NCI-H2171 (cell line): Measurements from ENCODE around the gene MAP2K4.
A peak's percentile ranks its signal among the peaks of the same experiment; 100 is the strongest.
"Not testable (repeated sequence)": the region's sequence is repeated elsewhere in the genome, so short reads cannot be mapped to it uniquely, and the experiment has no call there.

Experiments used
- DNase-seq: peaks from one replicate; lab custom pipeline; 2025; lab: John Stamatoyannopoulos, UW

MAP2K4 gene

DNA sequence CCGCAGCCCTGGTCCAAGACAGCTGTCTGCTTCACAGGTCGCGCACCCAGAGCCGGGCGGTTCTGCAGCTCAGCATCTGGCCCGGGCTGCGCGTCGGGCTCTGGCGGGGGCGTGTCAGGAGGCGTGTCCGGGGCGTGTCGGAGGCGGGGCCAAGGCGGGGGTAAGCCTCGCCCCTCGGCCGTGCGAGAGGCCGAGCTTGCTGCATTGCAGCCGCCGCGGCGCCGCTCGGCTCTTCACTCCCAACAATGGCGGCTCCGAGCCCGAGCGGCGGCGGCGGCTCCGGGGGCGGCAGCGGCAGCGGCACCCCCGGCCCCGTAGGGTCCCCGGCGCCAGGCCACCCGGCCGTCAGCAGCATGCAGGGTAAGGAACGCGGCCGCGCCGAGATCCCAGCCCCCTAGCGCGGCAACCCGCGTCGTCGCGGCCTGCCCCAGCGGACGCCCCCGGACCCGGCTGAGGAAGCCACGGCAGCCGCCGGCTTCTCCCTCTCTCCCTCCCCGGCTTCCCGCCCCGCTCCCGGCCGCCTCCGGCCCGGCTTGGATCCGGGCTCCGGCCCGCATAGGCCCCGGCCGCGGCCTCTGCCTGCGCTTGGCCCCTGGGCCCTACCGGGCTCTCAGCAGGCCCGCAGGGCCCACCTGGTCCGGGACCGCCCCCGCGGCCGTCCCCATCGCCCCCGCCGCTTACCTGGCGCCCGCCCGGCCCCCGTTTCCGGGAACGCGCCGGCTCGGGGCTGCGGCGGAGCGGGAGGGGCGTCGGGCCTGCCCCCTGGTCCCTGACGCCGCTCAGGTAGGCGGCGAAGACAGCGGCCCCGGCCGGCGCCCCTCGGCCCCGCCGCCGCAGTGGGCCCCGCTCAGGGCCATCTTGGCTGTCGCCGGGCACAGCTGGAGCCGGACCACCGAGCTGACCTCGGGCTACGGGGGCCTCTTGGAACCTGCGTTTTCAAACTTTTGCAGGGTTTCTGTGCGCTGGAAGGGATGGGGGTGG, at the start of gene MAP2K4:
Gene MAP2K4, plus strand, starts transcription at position 236 of the 981 bp plus-strand sequence. Its CDS starts 10 bp downstream, at position 246.
- peak; percentile 73 for DNase-seq

DNA sequence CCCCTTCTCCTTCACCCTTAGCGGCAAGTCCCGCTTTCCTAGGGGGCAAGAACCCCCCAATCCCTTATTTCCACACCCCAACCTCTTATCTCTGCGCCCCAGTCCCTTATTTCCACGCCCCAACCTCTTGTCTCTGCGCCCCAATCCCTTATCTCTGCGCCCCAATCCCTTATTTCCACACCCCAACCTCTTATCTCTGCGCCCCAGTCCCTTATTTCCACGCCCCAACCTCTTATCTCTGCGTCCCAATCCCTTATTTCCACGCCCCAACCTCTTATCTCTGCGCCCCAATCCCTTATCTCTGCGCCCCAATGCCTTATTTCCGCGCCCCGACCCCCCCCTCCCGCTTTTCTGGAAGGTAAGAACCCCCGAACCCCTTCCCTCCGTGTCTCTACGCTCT, 47.9 kb upstream of the MAP2K4 start:
- DNase-seq: not testable (repeated sequence)

DNA sequence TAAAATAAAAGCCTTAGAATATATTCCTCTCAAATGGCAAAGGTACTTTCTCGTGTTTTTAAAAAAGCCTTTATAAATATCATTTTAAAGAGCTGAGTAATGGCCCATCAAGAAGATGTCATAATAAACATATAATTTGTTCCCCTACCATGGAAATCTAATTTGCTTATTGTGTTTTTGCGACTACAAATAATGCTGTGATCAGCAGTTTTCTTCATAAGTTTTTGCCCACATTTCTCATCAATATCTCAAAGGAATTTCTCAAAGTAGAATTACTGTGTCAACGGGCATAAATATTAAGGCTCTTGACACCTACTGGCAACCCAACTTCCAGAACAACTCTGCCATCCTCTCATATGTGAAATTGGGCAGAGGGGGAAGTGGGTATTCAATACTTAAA, 40.9 kb upstream of the MAP2K4 start:
- DNase-seq: no peak

DNA sequence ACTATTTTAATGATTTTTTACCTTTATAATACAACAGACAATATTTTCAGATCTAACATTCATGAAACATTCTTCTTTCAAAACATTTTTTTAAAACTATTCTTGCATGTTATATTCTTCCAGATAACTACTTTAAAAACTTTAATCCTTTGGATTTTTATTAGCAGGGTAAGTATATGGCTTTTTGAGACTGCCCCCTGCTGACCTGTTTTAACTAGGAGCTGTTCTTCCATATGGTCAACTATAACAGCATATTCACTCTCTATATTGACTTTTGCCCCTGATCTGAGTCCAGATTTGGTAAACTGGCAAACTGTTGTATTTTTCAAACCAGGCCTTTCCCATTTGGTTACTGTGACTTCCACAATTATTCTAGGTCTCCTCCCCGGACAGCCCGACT, 39.9 kb upstream of the MAP2K4 start:
- DNase-seq: no peak

DNA sequence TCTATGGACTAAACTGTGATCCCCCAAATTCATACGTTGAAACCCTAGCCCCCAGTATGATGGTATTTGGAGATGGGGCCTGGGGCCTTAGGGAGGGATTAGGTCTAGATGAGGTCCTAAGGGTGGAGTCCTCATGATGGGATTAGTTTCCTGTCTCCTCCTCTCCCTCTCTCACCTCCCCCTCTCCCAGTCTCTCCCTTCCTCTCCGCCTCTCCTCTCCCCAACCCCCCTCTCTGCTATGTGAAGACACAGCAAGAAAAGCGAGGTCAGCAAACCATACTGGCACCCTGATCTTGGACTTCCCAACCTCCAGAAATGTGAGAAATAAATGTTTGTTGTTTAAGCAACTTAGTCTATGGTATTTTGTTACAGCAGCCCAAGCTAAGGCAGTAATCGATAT, 38.8 kb upstream of the MAP2K4 start:
- no peak for DNase-seq

DNA sequence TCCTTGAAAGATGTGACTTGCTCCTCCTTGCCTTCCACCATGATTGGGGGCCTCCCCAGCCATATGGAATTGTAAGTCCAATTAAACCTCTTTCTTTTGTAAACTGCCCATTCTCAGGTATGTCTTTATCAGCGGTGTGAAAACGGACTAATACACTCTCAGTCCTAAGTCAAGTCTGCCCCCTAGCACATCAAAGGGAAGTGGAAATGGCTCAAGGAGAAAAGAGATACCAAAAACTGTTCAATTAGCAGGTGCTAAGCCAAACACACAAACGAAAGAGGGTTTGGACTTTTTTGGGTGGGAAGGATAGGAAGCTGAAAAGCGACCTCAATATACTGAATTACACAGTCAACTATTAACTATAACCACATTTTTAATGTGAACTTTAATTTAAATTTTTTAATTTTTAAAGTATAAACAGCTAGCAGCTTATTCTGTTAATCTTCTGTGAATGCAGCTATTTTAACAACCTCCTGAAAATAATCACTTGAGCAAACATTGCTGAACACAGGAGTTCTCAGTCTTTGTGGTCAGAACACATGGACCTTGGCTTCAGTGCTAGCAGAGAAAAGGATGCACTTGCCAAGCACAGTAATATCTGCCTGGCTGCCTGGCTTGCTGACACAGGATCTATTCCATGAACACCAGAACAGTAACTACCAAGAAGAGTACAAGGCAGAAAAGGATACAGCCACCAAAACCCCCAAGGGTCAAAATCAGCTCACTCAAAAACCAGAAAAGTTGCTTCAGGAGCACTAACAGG, 34.3 kb upstream of the MAP2K4 start:
- DNase-seq: no peak

DNA sequence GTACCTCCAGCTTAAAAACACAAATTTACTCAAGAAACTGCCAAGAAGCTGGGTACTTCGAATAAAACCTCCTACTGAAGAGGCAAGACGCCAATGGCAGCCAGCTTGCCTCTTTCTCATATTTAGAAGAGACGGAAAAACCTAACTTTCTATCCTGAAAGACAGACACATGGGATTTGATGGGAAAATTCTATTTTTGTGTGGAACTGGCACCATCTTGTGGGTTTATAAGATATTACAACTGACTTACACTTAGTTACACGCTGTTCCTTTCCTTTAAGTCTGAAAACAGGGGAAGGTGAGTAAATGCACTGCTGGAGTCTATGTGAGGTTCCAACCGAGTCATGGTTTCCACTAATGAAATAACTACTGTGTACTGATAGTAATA, 33.7 kb upstream of the MAP2K4 start:
- no peak for DNase-seq

DNA sequence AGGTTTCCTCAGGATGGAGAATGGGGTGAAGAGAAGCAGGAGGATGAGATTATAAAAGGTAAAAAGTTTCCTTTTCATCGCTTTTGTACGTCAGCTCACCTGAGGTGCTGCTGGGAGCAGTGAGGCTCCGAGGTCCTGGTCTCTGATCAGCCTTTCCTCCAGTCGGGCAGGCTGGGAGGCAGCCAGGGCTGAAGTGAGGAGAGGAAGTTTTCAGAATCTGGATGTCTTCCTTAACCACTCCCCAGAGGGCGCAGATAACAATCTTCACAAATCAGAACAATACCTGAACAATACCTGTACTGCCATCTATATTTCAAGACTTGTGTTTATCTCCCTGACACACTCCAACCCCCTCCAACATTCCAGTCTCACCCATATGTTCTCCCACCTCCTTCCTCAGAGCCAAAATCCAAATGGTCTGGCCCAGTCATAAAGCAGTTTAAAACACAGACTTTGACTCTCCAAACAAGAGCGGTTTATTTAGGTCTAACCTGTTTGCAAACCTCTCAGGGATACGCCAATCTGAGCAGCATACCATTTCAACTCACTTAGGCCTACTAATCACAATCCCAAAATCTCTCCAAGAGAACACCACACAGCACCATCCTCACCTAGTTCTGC, 30.2 kb upstream of the MAP2K4 start:
- no peak for DNase-seq

DNA sequence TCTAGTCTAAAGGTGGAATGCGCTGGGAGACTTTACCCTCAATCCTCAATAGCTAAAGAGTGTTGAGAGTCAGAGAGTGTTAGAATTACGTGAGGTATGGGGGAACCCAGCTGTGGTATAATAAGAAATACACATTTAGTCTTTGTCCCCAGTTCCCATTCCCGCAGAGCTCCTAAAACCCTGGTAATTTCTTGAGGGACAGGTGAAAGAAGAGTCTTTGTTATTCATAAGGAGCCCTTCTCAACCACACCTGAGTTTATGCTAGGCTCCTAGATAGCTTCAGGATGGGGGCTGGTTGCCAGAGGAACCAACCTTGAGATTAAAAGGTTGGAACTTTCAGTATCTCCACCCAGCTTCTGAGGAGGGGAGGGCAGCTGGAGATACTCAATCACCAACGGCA, 29.2 kb upstream of the MAP2K4 start:
- DNase-seq: no peak

DNA sequence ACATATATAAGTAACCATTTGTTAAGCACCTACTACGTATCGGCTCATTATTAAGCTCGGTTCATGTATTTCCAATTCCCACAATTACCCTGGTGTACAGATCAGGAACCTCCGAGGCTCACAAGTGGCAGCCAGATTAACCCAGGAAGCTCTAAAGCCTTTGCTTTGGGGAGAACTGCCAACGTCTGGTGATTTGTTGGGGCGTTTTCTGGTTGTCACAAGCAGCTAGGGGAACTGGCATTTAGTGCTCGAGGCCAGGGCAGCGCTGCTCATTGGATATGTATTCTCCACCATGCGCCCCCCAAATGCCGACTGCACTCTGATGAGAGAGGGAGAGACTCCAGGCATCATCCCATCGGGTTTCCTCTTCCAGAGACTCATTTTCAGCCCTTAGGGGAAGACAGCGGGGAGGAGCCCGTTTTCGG, 23.9 kb upstream of the MAP2K4 start:
- DNase-seq: peak; percentile 24

DNA sequence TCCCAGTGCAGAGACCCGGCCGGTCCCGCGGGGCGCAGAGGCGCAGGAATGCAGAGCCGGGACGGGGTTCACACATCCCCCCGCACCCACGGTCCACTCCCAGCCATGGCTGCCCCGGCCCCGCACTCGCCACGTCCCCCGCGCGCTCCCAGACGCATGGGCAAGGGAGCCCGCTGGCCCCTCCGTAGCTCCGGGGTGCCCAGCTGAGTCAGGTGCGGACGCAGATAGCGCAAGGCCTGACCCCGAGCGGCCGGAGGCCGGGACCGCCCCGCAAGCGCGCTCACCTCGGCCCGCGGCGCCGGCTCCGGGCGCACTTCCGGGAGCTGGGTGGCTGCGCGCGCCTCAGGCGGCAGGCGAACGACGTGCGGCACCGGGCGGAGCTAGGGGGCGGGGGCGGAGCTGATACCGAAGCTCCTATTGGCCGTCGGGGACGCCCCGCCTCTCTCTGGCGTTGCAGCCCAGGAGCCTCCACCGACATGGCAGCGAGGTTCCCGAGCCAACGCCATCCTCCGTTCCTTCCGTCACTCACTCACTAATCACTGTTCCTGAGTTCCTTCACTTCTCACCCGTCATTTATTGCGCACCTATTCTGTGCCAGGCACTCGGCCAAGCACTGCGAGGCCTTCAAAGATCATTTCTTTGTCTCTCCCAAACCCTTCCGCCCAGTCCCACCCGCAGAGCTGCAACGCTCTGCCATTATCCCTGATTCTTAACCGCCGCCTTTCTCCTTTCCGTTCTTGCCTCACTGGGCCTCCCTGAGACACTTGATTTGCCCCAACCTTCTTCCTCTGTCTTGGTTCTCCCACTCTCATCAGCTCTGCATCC, 23.3 kb upstream of the MAP2K4 start, which contains the start of gene ZNF18:
Gene ZNF18, minus strand, starts transcription at position 329 of the 825 bp plus-strand sequence. CDS start 4,646 bp downstream, outside the sequence.
- peak; percentile 92 for DNase-seq

DNA sequence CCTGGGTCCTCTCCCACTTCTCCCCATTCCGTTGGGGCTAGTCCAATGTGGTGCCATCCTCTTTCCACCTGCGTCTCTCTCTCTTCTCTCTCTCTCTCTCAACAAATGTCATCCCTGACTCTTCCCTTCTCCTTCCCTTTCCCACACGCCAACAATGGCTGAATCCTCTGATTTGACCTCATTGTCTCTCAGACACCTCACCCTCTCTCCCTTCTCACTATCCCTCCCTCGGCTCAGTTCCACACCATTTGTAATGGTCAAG, 22.8 kb upstream of the MAP2K4 start:
- no peak for DNase-seq

DNA sequence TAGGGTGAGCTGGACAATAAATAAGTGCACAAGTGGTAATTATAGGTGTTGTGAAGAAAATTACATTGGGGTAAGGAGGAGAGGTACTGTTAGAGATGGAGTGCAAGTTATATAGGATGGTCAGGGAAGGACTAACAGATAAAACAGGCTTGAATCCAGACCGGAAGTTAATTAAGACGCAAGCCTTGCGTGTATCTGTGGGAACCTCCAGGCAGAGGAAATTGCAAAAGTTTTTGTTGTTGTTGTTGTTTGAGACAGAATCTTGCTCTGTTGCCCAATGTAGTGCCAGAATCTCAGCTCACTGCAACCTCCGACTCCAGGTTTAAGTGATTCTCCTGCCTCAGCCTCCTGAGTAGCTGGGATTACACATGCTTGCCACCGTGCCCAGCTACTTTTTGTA, 21.0 kb upstream of the MAP2K4 start:
- DNase-seq: no peak

DNA sequence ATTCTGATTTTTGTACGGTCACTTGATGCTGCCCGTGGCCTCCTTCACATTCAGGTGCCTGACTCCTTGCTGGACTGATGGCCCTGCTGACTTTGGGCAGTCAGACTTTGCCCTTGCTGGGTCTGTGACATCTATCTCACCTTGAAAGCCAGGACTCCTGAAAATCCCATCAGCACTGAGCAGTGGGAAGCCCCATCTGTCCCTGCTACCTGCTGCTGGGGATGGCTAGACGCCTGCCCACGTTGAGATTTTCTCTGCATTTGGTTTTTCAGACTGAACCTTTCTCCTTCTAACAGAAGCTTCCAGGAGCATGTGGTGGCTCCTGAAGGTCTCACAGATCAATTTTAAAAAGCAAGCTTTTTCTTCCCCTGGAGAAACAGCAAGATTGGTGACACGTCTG, 13.2 kb upstream of the MAP2K4 start:
- DNase-seq: no peak

DNA sequence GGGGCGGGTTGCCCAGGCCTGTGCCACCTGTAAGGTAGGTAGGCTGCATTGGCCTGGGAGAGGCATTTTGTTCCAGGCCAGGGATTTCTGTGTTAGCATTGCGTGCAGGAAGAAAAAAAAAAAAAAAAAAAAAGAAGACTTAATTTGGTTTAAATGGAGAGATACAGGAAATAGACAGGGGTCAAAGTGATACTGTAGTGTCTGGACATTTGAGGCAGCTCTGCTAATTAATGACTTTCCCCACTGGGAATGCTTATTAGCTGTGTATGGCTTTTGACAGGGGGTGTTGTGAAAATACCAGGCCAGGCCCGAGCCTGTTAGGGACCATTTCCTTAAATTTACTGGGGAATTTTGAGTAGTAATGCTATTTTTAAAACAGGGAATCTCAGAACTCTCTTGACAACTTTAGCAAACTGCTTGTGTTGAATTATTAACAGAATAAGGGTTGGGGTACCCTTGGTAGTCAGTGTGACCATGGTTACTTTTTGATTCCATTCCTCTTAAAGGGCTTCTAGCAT, 1.0 kb downstream of the MAP2K4 start:
- DNase-seq: no peak

DNA sequence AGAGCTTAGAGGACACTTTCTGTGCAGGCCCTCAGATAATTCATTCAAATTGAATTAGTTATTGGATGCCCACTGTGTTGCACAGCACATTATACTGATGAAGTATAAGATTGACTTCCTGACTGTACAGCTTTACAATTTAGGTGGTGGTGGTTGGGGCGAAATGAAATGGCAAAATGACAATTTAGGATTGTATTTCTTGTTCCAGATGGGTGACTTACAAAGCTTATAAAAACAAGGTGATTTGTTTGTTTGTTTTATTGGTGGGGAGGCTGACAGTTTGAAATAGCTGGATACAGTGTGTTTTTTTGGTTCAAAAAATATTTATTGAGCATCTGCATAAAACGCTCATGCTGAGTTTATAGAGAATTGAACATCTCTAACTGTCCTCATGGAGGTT, 1.6 kb downstream of the MAP2K4 start:
- DNase-seq: no peak

DNA sequence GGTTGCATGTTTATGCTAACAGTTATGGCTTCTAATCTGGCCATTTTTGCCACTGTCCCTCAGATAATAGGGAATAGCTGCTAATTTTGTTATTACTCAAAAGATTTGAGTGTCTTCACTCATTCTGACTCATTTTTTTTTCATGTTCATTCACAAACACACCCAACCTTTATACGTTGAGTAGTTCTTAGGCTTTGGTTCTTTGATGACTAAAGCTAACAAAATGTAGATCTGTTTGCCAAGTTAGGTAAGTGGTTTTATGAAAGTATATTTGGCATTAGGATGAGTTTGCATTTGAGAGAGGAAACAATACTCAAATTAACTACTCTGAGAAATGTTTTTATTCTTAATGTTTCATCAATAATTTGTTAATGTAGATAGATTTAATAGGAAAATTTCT, 3.6 kb downstream of the MAP2K4 start:
- no peak for DNase-seq

DNA sequence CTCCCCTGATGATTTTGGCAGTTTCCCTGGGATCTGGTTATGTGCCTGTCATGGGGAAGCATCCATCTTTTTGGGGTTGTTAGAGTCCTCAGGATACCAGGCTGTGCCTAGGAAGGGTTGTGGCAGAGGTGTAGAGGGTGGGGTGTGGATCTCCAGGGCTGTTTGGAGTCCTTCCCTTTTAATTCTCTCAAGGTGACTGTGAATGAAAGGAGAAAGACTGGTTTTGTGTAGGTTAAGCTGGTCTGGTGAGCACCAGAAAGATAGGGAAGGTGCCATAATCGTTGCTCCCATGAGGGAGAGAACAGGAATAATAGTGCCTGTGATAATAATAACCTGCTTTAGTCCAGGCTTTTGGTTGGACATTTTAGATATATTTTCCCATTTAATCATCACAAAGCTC, 7.0 kb downstream of the MAP2K4 start:
- DNase-seq: no peak

DNA sequence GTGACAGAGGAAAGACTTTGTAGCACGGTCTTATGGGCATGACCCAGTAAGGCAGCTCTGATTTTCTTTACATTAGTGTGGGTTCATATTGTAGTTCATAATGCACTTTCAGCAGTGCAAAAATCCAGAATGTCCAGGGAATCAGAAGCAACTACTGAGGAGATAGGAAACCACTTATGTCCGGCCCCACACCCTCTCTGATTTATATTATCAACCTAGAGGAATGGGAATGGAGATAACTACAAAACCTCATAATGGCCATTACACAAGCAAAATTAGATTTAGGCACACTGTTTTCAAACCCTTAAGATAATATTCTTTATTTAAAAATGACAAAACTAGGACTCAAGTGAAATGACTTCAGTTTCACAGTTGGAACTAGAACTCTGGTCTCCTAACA, 7.9 kb downstream of the MAP2K4 start:
- DNase-seq: no peak

DNA sequence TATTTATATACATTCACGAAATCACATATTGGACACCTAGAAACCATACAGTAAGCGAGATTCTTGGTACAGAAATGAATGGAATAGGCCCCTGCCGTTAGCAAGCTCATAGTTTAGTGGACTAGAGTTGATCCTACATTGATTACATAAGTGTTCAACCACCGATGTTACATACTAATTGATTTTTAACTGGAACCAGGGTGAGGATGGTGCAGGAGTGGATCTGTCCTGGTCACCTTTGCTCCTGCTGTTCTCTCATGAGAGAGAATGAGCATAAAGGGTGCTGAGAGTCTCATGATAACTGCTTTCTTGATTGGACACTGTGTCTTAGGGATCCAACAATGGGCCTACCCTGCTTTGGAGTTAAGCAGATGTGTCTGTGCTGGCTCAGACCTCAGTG, 13.9 kb downstream of the MAP2K4 start:
- DNase-seq: no peak

DNA sequence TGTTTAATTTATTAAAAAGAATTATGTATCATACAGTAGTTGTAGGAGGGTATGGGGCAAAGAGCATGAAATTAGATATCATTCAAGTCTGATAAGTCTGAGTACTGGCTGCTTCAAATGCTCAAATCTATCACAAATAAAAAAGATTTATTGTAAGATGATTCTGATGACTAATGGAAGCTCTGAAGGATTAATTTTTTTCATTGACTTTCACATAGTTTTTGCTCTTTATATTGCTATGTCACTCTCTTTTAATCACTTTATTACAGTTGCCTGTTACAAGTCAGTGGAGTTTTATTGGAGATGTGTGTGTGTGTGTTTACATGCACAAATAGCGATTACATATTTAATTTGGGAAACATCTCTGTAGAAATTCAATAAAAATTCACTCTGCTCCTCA, 15.0 kb downstream of the MAP2K4 start:
- no peak for DNase-seq

DNA sequence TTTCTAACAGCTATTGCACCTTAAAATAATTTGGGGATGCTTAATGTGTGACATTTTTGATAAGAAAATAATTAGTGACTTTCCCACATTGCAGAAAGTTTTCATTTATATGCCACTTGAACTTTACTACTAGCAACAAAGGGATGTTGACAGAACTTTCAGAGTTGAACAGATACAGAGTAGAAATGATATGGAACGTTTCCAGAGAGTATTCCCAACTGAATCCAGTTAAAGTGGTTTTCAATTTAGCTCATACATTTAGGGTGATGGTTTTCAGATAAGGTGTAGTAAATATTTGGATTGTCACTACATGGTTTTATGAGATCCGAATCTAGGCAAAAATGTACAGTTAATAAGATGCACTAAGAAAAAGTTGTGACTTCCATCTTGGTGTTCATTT, 17.3 kb downstream of the MAP2K4 start:
- no peak for DNase-seq
